ENCODE results near the gene DEFB129.
"Not testable (repeated sequence)": the region's sequence is repeated elsewhere in the genome, so short reads cannot be mapped to it uniquely, and the experiment has no call there.

Gene DEFB129, protein sequence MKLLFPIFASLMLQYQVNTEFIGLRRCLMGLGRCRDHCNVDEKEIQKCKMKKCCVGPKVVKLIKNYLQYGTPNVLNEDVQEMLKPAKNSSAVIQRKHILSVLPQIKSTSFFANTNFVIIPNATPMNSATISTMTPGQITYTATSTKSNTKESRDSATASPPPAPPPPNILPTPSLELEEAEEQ

DNA sequence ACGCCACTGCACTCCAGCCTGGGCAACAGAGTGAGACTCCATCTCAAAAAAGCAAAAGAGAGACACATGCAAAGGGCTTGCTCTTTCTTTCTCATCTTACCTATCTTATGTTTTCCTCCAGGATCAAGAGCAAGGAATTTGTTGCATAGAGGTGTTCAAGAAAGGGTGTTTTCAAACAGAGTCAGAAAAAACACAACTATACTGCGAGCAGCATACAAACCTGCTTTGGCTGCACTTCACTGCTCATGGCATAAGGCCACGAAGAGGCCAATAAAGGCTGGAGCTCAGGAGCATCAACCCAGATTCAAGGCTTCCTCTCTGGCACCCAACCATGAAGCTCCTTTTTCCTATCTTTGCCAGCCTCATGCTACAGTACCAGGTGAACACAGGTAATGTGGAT is at the start of gene DEFB129:
Gene DEFB129 (plus strand): TSS at position 301 of the 400 bp plus-strand sequence. CDS start 31 bp downstream, at position 332.
- no peak for DNase-seq (ENCODE audit: low spot score)

DNA sequence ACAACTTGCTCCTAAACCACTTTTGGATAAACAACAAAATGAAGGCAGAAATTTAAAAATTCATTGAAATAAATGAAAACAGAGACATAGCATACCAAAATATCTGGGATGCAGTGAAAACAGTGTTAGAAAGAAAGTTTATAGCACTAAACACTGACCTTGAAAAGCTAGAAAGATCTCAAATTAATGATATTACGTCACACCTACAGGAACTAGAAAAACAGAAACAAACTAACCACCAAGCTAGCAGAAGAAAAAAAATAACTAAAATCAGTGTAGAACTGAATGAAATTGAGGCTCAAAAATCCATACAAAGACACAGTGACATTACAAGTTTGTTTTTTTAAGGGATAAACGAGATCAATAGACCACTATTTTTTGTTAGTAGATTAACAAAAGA is 42.8 kb upstream of the DEFB129 start:
- no peak for DNase-seq (ENCODE audit: low spot score)

GRCh38 chr20:187733-188132 is 39.3 kb upstream of the DEFB129 start:
- DNase-seq (ENCODE audit: low spot score) = no peak

DNA sequence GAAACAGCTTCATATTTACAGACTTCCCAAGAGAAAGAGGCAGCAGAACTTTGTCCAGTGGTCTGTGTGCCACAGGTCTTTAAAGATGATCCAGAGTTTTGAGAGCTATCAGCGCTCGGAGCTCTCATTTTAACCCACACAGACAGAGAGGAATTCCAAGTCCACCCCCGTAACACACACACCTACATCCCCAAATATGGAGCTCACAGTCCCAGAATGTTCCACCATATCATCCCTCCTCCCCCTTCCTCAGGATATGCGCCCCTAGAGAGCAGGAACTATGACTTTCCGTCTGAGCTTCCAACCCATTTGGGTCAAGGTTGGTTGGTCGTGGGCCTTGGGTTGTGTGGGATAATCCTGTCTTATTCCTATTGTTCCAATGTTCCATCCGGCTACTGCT is 37.4 kb upstream of the DEFB129 start, which contains the start of gene DEFB128:
Gene DEFB128 (minus strand): TSS at position 101 of the 400 bp plus-strand sequence. CDS start 88 bp downstream, at position 13.
- DNase-seq (ENCODE audit: low spot score) = no peak

DNA sequence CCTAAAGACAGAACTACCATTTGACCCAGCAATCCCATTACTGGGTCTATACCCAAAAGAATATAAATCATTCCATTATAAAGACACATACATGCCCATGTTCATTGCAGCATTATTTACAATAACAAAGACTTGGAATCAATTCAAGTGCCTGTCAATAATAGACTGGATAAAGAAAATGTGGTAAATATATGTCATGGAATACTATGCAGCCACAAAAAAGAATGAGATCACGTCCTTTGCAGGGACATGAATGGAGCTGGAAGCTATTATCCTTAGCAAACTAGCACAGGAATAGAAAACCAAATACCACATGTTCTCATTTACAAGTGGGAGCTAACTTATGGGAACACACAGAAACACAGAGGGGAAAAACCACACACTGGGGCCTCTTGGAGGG is 28.8 kb upstream of the DEFB129 start:
- DNase-seq (ENCODE audit: low spot score) = no peak

DNA sequence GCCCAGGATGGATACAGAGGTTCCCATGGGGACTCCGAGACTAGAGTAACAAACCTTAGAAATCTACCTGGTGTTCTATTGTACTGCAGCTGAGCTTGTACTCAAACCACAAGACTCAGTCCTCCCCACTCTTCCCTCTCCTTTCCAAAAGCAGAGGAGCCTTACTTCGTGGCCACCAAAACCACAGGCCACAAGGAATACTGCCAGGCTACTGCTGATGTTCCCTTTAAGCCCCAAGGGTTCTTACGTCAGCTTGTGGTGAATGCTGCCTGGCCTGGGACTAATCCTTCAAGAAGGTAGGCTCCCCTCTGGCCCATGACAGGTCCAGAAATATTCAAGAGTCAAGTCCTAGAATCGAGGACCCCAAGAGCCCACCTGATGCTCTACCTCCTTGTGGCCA is 27.1 kb upstream of the DEFB129 start:
- DNase-seq (ENCODE audit: low spot score) = no peak

DNA sequence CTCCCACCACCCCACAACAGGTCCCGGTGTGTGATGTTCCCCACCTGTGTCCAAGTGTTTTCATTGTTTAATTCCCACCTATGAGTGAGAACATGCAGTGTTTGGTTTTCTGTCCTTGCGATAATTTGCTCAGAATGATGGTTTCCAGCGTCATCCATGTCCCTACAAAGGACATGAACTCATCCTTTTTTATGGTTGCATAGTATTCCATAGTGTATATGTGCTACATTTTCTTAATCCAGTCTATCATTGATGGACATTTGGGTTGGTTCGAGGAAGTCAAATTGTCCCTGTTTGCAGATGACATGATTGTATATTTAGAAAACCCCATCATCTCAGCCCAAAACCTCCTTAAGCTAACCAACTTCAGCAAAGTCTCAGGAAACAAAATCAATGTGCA is 23.4 kb upstream of the DEFB129 start:
- DNase-seq (ENCODE audit: low spot score) = not testable (repeated sequence)

DNA sequence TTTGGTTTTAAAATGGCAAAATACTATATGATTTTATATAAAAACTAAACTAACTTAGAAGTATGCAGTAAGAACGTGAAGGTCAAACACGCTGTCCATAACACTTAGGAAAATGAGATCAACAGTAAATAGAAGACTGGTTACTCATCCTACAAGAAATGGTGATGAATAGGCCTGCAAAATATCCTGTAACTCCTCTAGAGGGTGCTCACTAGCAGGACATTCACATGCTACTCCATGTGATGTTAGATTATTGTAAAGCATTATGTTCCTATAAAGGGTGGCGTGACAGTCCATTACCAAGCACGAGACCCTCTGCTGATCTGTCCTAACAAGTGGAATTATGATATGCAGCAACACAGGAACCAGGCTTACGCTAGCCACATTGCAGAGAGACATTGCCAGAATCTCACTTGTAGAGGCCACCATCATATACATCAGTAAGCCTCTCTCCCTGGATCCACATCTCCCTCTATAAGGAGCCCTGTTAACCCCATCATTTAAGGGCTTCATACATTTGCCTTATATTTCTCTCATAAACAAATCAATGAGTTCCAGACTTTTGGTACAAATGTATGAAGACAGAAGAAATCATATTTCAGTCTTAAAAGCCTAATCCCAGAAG is 18.0 kb upstream of the DEFB129 start:
- peak; percentile 12 for DNase-seq (ENCODE audit: low spot score)

- DNase-seq (ENCODE audit: low spot score) = no peak
Observed at GRCh38 chr20:210809-211502, 16.1 kb upstream of the DEFB129 start.

DNA sequence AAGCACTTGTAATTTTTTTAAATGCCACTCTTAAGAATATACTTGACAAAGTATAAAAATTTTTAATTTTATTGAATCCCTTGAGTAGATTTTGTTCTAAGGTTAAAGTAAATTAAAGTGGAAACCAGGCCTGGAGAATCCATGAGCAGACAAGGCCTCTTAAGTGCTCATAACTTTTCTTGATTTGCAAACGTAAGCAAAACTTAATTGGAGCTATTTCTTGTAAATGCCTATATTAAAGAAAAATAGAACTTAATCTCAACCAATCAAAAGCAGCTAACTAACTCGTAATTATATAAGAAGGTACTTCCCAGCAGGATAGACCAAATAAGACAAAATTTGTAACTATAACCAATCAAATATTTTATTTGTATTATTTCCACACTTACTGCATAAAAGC is 12.7 kb upstream of the DEFB129 start:
- DNase-seq (ENCODE audit: low spot score) = no peak

GRCh38 chr20:215796-216195 is 11.3 kb upstream of the DEFB129 start:
- no peak for DNase-seq (ENCODE audit: low spot score)

DNA sequence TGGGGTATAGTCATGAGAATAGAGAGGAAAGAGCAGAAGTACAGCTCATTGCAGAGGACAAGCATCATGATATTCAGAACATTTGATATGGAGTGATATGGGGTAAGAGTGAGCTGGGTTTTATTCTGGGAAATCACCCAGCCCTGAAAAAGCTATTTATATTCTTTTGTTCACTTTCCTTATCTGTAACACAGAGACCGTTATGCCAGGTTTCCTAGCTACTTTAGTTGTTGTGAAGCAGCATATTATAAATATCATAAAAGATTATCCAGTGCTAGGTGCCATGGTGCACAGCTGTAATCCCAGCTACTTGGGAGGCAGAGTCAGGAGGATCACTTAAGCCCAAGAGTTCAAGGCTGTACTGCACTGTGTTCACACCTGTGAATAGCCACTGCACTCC is 9.8 kb upstream of the DEFB129 start:
- DNase-seq (ENCODE audit: low spot score) = no peak

GRCh38 chr20:219290-220115 is 7.6 kb upstream of the DEFB129 start:
- no peak for DNase-seq (ENCODE audit: low spot score)

GRCh38 chr20:221258-221830 is 5.7 kb upstream of the DEFB129 start:
- no peak for DNase-seq (ENCODE audit: low spot score)

DNA sequence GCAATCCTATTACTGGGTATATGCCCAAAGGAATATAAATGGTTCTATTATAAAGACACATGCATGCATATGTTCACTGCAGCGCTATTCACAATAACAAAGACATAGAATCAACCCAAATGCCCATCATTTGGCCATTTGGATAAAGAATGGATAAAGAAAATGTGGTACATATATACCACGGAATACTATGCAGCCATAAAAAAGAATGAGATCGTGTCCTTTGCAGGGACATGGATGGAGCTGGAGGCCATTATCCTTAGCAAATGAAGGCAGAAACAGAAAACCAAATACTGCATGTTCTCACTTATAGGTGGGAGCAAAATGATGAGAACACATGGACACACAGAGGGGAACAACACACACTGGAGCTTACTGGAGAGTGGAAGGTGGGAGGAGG is 1.2 kb upstream of the DEFB129 start:
- DNase-seq (ENCODE audit: low spot score) = not testable (repeated sequence)

- no peak for DNase-seq (ENCODE audit: low spot score)
Observed at GRCh38 chr20:227439-228105, 514 bp downstream of the DEFB129 start.

DNA sequence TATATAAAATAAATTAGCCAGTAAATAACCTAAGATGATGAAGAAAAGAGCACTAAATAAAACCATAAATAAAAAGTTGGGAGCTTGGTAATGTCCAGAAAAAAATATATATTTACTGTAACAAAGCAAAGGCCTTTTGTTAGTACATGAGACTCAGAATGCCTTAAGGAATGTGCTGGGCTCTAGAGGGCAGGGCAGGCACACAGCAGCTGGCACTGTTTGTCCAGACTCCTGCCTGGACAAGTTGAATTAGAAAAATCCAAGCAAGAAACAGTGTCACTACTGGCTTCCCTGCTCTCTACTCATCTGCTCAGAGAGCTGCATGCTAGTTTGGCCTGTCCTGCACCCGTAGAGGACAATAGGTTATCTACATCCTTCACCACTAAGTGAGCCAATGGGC is 8.8 kb downstream of the DEFB129 start:
- DNase-seq (ENCODE audit: low spot score) = no peak

- DNase-seq (ENCODE audit: low spot score) = no peak
Observed at GRCh38 chr20:237489-237888, 10.4 kb downstream of the DEFB129 start.

DNA sequence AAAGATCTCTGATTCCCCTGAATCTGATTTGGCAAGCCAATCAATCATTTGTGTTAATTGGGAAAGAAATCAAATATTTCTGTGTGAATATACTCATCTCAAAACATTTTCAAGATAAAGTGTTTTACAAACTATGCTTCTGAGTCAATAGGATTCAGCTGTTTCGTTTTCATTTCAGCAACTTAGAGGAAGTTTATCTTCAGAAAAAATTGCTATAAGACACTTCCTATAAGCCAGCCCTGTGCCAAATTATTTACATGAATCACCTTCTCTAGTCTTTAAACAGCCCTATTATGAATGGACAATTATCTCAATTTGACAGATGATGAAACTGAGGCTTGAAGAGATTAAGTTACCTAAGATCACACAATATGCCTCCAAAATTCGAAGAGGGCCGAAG is 10.9 kb downstream of the DEFB129 start:
- DNase-seq (ENCODE audit: low spot score) = no peak

GRCh38 chr20:242905-243304 is 15.8 kb downstream of the DEFB129 start:
- no peak for DNase-seq (ENCODE audit: low spot score)

DNA sequence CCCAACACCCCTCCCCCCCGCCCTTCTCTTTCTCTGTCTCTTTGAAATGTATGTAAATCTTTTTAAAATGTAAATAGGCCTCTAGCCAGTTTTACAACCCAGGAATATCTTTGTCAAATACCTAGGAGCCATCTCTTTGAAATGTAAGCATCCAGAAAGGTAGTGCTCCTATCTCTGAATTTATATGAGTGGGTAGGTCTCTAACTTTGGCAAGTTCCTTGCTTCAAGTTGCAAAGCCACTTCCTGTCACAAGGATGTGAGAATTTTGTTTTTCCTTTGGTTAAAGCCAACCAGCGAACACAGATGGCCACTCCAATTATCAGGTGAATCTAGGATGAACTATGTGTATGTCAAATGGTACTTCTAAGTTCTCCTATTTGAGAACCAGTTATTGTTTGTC is 24.3 kb downstream of the DEFB129 start:
- no peak for DNase-seq (ENCODE audit: low spot score)

- no peak for DNase-seq (ENCODE audit: low spot score)
Observed at GRCh38 chr20:252801-253200, 25.7 kb downstream of the DEFB129 start.

Data from hematopoietic multipotent progenitor cell treated with erythropoietin and hydrocortisone succinate and interleukin-3 and kit ligand, for 17 days (in vitro differentiated cells).